CD4-positive, alpha-beta T cell treated with Interleukin-21 for 1 hour (primary cell): ENCODE data around the gene LECT2.

Source experiments
- DNase-seq: peaks from one replicate; pipeline ENCODE4 v3.0.0-alpha.2; 2020

Gene LECT2

GRCh38 chr5:135930029-135930948 lies 24.5 kb downstream of the LECT2 start:
- DNase-seq: no peak

- no peak for DNase-seq
Observed at GRCh38 chr5:135921388-135921787, 33.4 kb downstream of the LECT2 start.

DNA sequence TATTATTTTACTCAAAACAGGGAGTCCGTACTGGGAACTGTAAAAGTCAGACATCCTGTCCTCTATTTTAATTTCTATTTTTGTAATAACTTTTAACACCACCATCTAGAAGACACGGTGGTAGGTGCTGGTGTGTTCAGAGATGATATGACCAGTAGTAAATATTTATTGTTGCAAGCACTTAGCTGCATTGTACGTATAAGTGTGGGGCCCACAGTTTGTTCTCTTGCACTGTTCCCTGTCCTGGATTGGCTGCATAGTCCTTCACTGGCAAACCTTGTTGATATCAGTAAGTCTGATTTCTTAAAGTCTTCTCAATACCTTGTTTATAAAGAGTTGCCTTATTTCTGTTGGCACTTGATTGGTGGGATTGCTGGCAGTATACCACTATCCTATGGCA lies 34.6 kb downstream of the LECT2 start:
- no peak for DNase-seq

DNA sequence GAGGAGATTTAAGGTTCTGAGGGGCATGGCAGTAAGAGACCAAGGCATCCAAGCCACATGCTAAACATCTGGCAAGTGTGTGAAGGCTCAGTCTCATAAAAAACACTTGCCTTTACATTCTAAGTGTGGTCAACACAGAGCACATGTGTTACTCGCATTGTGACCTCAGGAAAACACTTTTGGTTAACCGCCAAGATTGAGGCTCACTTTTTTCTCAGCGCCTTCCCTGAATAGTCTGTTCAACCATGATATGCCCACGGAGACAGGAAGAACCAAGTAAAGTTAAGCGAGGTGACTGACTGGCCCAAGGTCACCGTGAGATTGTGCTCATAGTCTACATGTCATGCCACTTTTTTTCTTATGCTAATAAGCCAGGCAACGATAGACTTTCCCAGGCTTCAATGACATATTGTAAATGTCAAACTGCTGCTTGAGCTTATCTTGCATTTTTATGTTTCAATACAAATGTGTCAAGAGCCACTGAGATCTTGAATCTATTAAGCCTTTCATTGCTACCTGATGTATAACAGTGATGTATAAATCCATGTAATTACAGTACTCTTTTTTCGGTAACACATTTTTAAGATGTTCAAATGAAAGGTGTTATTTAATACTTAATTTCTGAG lies 38.0 kb downstream of the LECT2 start:
- peak; percentile 19 for DNase-seq

DNA sequence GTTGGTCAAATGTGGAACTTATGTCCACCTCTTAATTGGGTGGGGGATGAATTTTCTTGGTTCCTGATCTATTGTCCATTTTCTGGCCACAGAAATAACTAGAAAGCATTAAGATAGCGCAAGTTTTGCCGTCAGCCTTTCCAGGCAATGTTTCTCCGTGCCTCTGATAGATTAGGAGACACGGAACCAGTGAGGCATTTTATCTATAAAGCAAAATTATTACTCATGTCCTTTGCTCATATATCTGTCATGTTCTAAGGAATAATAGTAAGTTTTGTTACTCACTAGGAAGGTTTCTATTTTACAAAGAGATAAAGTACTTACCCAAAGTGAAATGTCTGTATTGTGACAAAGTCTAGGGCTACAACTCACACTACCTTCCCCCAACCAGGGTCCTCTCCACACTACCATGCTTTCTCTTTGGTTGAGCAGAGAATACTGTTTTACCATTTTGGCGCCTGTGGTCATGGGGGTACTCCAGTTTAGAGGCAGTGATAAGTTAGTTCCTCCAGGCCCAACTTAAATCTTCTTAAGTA lies 39.2 kb downstream of the LECT2 start:
- no peak for DNase-seq

- no peak for DNase-seq
Observed at GRCh38 chr5:135913713-135914626, 40.8 kb downstream of the LECT2 start.

DNA sequence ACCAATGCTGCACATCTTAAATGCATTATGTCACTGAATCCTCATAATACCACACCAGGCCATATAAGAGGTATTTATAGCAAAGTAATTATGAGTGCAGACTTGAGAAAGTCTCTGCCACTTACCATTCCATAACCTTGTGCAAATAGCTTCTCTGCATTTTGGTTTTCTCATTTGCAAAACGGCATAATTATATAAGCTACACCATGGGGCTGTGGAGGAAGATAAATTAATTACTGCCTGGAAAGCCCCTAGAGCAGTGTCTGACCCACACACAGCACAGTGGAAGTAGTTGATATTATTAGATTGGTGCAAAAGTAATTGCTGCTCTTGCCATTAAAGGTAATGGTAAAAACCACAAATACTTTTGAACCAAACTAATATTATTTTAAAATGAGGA lies 49.6 kb downstream of the LECT2 start:
- no peak for DNase-seq

- no peak for DNase-seq
Observed at GRCh38 chr5:135901633-135902032, 53.1 kb downstream of the LECT2 start.

DNA sequence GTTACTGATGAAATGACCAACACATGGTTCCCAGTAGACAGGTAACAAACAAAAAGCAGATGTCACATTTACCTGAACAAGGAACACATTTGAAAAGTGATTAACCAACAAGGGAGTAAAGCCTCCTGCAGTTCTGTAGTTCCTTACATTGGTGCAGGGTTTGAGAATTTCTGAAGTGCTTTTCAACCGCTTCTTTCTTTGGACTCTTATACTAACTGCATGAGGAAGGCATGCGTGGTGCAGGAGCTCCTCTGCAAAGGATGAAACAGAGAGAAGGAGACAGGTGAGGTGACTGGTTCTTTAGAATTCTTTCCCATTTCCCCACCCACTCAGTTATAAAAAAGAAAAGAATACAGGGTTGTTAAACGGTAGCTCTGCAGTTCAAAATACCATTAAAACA lies 54.5 kb downstream of the LECT2 start:
- no peak for DNase-seq

DNA sequence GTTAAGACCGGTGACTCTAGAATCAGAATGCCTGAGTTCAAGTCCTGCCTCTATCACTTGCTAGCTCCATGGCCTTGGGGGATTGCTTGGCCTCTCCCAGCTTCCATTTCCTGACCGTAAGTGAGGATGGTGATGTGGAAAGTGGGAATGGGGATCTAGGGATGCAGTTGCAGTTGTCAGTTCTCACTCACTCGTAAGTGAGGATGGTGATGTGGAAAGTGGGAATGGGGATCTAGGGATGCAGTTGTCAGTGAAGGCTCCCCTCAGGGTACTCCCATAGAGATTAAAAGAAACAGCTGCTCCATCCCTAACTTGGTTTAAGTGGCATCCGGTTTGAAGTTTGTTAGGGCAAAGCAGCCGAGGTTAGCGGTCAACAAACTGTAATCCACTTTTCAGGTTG lies 56.1 kb downstream of the LECT2 start:
- no peak for DNase-seq
